GM12872 (cell line): ENCODE data around the gene ABLIM2.

Experiments used
- CTCF ChIP-seq: IDR thresholded peaks from 3 replicates; pipeline ENCODE4 v1.5.1; 2011; ENCODE audit warnings: low read depth, mild to moderate bottlenecking, low read length, moderate library complexity; ENCODE audit not compliant: insufficient read depth

The ABLIM2 gene

GRCh38 chr4:8177552-8177951 is 18.9 kb upstream of the ABLIM2 start:
- no peak for TF ChIP-seq CTCF

- TF ChIP-seq CTCF, result peak; percentile 96
These were observed 18.2 kb upstream of the ABLIM2 start for GRCh38 chr4:8176547-8177399.

GRCh38 chr4:8175686-8176085 is 17.1 kb upstream of the ABLIM2 start:
- TF ChIP-seq CTCF, result no peak

- no peak for TF ChIP-seq CTCF
These were observed 16.4 kb upstream of the ABLIM2 start for GRCh38 chr4:8174970-8175369.

GRCh38 chr4:8173492-8174242 is 15.1 kb upstream of the ABLIM2 start:
- no peak for TF ChIP-seq CTCF

GRCh38 chr4:8171984-8172924 is 13.6 kb upstream of the ABLIM2 start:
- TF ChIP-seq CTCF, result no peak

- no peak for TF ChIP-seq CTCF
These were observed 12.7 kb upstream of the ABLIM2 start for GRCh38 chr4:8171266-8171665.
